NB4 (cell line): Measurements from ENCODE around the gene GPX4.

ENCODE experiments used
- POLR2A ChIP-seq: IDR thresholded peaks from 2 replicates; pipeline ENCODE4 v1.6.1; 2011; ENCODE audit warnings: mild to moderate bottlenecking; ENCODE audit not compliant: insufficient read length; ENCODE audit errors: extremely low read depth
- TF ChIP-seq, protein P1 (sequence below): IDR thresholded peaks from one replicate; pipeline ENCODE4 v1.5.1; 2012; ENCODE audit warnings: low read depth, low read length
- TF ChIP-seq, protein P2 (sequence below): IDR thresholded peaks from 2 replicates; pipeline ENCODE4 v1.6.1; 2011; ENCODE audit warnings: low read depth, low read length

DNA sequence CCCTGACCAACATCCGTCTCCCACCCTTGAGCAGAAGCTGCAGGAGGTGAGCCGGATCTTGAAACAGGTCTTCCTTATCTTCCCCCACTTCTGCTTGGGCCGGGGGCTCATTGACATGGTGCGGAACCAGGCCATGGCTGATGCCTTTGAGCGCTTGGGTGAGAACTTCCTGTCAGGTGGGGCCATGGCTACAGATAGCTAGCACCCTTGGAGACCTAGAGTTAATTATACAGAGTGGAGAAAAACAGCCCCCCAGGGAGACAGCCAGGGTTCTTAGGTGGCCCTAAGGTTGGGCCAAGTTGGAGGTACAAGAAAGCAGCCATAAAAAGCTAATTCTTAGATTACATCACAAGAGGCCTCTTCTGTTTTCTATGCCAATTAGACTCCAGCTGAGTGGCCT lies 45.7 kb upstream of the GPX4 start:
- TF ChIP-seq, protein P1, sequence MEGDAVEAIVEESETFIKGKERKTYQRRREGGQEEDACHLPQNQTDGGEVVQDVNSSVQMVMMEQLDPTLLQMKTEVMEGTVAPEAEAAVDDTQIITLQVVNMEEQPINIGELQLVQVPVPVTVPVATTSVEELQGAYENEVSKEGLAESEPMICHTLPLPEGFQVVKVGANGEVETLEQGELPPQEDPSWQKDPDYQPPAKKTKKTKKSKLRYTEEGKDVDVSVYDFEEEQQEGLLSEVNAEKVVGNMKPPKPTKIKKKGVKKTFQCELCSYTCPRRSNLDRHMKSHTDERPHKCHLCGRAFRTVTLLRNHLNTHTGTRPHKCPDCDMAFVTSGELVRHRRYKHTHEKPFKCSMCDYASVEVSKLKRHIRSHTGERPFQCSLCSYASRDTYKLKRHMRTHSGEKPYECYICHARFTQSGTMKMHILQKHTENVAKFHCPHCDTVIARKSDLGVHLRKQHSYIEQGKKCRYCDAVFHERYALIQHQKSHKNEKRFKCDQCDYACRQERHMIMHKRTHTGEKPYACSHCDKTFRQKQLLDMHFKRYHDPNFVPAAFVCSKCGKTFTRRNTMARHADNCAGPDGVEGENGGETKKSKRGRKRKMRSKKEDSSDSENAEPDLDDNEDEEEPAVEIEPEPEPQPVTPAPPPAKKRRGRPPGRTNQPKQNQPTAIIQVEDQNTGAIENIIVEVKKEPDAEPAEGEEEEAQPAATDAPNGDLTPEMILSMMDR = no peak
- TF ChIP-seq, protein P2, sequence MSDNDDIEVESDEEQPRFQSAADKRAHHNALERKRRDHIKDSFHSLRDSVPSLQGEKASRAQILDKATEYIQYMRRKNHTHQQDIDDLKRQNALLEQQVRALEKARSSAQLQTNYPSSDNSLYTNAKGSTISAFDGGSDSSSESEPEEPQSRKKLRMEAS = no peak
- TF ChIP-seq POLR2A = no peak
